GM12878 (cell line): ENCODE data around the gene MAD2L1BP. TPM values are rescaled to one million over a fixed set of nuclear protein-coding genes. Genes with fewer than 3 reads are reported as not detected.

Source experiments
- ATAC-seq: fragments of 200-7000 bp; cut with Tn5 transposase; 3 replicates; pipeline ENCODE4 v1.9.1; 2020; ENCODE audit warnings: mild to moderate bottlenecking, moderate library complexity
- BruUV-seq: library from RNA; stranded (reverse); fragments of 400-500 nt; replicated peaks from 2 replicates; lab custom pipeline; 2021; lab: Mats Ljungman, UMichigan
- CTCF ChIA-PET: fragments of 300-600 bp; sonication (Branson Sonifier 250); formaldehyde crosslinking; extraction: SDS; loops from one replicate; lab custom pipeline; 2021; ENCODE audit warnings: inconsistent platforms; lab: Yijun Ruan, JAX
- POLR2A ChIA-PET: fragments of 350-600 bp; formaldehyde crosslinking; extraction: SDS; loops from one replicate; lab custom pipeline; 2021; ENCODE audit warnings: inconsistent platforms; lab: Charles Lee
- RAD21 ChIA-PET: fragments of 300-600 bp; sonication (Branson Sonifier 250); formaldehyde crosslinking; loops from one replicate; lab custom pipeline; 2023; ENCODE audit warnings: antibody characterized with exemption; ENCODE audit not compliant: unreplicated experiment; lab: Charles Lee
- SMC1A ChIA-PET: fragments of 300-600 bp; sonication (Branson Sonifier 250); formaldehyde crosslinking; loops from one replicate; lab custom pipeline; 2023; ENCODE audit not compliant: unreplicated experiment, uncharacterized antibody; lab: Charles Lee
- DNase-seq: peaks from one replicate; pipeline ENCODE4 v3.0.0-alpha.2; 2011; ENCODE audit warnings: low read depth, low spot score
- FAIRE-seq: peaks from 3 replicates; lab custom pipeline; 2011; peaks lifted over from hg19 to GRCh38; lab: Jason Lieb, UNC
- H2AFZ ChIP-seq: 2 replicates; pipeline ENCODE4 v1.6.0; 2011; ENCODE audit warnings: low read depth, low read length, control low read depth; ENCODE audit not compliant: control insufficient read depth
- H3K27ac ChIP-seq: 2 replicates; pipeline ENCODE4 v1.5.1; 2011; ENCODE audit warnings: control low read depth; ENCODE audit not compliant: control insufficient read depth, insufficient read depth
- H3K27me3 ChIP-seq, 2 experiments: replicated peaks in 1 of 2; 2 replicates each; pipeline versions ENCODE4 v1.6.0 to v1.6.1; 2011; ENCODE audit warnings: low read length in 1 of 2; ENCODE audit not compliant: control insufficient read depth in 2 of 2, insufficient read depth in 2 of 2
- H3K36me3 ChIP-seq, 2 experiments: 2 replicates each; pipeline ENCODE4 v1.5.1; 2011; ENCODE audit warnings: low read length in 1 of 2; ENCODE audit not compliant: control insufficient read depth in 2 of 2, insufficient read depth in 2 of 2
- H3K4me1 ChIP-seq: 2 replicates; pipeline ENCODE4 v1.6.1; 2011; ENCODE audit warnings: mild to moderate bottlenecking, low read length, moderate library complexity, mixed read lengths; ENCODE audit not compliant: control insufficient read depth, insufficient read depth
- H3K4me2 ChIP-seq: 2 replicates; pipeline ENCODE4 v1.6.0; 2011; ENCODE audit warnings: control low read depth; ENCODE audit not compliant: control insufficient read depth, insufficient read depth
- H3K4me3 ChIP-seq: fragments of 200-600 bp; sonication (generic); 2 replicates; pipeline ENCODE4 v1.5.1; 2016
- H3K79me2 ChIP-seq: 2 replicates; pipeline ENCODE4 v1.6.0; 2011; ENCODE audit warnings: low read length; ENCODE audit not compliant: control insufficient read depth, insufficient read depth
- H3K9ac ChIP-seq: 2 replicates; pipeline ENCODE4 v1.8.0; 2011; ENCODE audit warnings: low read length, control low read depth, mixed read lengths; ENCODE audit not compliant: control insufficient read depth, insufficient read depth
- H3K9me3 ChIP-seq: replicated peaks from 3 replicates; pipeline ENCODE4 v1.5.1; 2011; ENCODE audit warnings: mild to moderate bottlenecking, low read length; ENCODE audit not compliant: control insufficient read depth, insufficient read depth
- H4K20me1 ChIP-seq: 2 replicates; pipeline ENCODE4 v1.6.0; 2011; ENCODE audit not compliant: control insufficient read depth, insufficient read depth
- CBFB ChIP-seq: IDR thresholded peaks from 2 replicates; pipeline ENCODE4 v1.6.1; 2016; ENCODE audit warnings: antibody characterized with exemption, low read depth
- NR2C2 ChIP-seq: IDR thresholded peaks from 2 replicates; pipeline ENCODE4 v1.6.1; 2011; ENCODE audit warnings: borderline replicate concordance, low read depth; ENCODE audit not compliant: control insufficient read depth, insufficient read length
- RUNX3 ChIP-seq: IDR thresholded peaks from 2 replicates; pipeline ENCODE4 v1.6.1; 2012; ENCODE audit warnings: low read length, inconsistent platforms
- WRNIP1 ChIP-seq: IDR thresholded peaks from 2 replicates; pipeline ENCODE4 v1.6.1; 2011; ENCODE audit warnings: low read depth, low read length, improper control_type of control experiment, borderline replicate concordance
- ZNF207 ChIP-seq: fragments of 450-650 bp; IDR thresholded peaks from 2 replicates; pipeline ENCODE4 v1.6.1; 2014; ENCODE audit warnings: antibody characterized with exemption, mild to moderate bottlenecking, borderline replicate concordance
- ZNF217 ChIP-seq: fragments of 450-650 bp; IDR thresholded peaks from 2 replicates; pipeline ENCODE4 v1.6.1; 2017; ENCODE audit warnings: antibody characterized with exemption, mild to moderate bottlenecking
- WGBS: methylation state at CpG from one replicate; pipeline ENCODE4 v1.1.6; 2016; ENCODE audit warnings: low lambda C conversion rate; ENCODE audit not compliant: insufficient replicate concordance, insufficient coverage; ENCODE audit errors: missing lambda C conversion rate; 5-methylcytosine and 5-hydroxymethylcytosine counted together
- in situ Hi-C: fragments of 300-500 bp; cut with MboI; formaldehyde crosslinking; loops from 9 replicates; pipeline ENCODE4 v1.14.3; 2018; ENCODE audit warnings: mixed read lengths
- intact Hi-C: fragments of 100-400 bp; cut with micrococcal nuclease; formaldehyde crosslinking; loops from one replicate; pipeline ENCODE4 v1.14.2; 2022; ENCODE audit not compliant: unreplicated experiment
- polyA plus RNA-seq, 11 experiments: library from polyadenylated mRNA; depleted of rRNA in 4 of 11; unstranded in 6 of 11; stranded (reverse) in 5 of 11; fragments of >200 nt; fragmentation: Nextera tagmentation in 4 of 11; fragmentation: Illumina TruSeq in 1 of 11; extraction: Ambion mirVana in 4 of 11; extraction: Trizol in 1 of 11; gene quantifications; 1 replicate in 1 of 11; 2 replicates in 10 of 11; pipeline versions ENCODE4 v1.2.1 to v1.2.3, GENCODE V29; 2011 to 2016; ENCODE audit warnings: inconsistent platforms in 2 of 11, missing spikeins in 2 of 11, low read depth in 1 of 11
- total RNA-seq, 4 experiments: library from RNA; depleted of rRNA in 3 of 4; stranded (reverse); fragments of >200 nt in 3 of 4; fragmentation: Illumina TruSeq in 1 of 4; extraction: Trizol in 1 of 4; gene quantifications; 2 replicates each; pipeline versions ENCODE4 v1.2.1 to v1.2.3, GENCODE V29; 2013 to 2021
- TF ChIP-seq, protein P1 (sequence below): fragments of 450-650 bp; conservative IDR thresholded peaks from 2 replicates; pipeline ENCODE4 v1.6.1; 2017; ENCODE audit warnings: mild to moderate bottlenecking, moderate library complexity
- TF ChIP-seq, protein P2 (sequence below), 3 experiments: IDR thresholded peaks in 2 of 3; conservative IDR thresholded peaks in 1 of 3; 2 replicates each; pipeline ENCODE4 v1.5.1; 2011; ENCODE audit warnings: low read depth in 3 of 3, low read length in 3 of 3, mild to moderate bottlenecking in 3 of 3, control low read depth in 2 of 3, moderate library complexity in 2 of 3, inconsistent platforms in 1 of 3, mixed read lengths in 1 of 3; ENCODE audit not compliant: control insufficient read depth in 2 of 3, insufficient read depth in 1 of 3; ENCODE audit errors: extremely low read depth in 1 of 3

Gene MAD2L1BP
- total and polyA plus RNA-seq, 10 of the 15 experiments (the other 5 are each of a cell fraction or from before 2014, with no cell fraction given): 39.2 to 155 (median 60.3) TPM

DNA sequence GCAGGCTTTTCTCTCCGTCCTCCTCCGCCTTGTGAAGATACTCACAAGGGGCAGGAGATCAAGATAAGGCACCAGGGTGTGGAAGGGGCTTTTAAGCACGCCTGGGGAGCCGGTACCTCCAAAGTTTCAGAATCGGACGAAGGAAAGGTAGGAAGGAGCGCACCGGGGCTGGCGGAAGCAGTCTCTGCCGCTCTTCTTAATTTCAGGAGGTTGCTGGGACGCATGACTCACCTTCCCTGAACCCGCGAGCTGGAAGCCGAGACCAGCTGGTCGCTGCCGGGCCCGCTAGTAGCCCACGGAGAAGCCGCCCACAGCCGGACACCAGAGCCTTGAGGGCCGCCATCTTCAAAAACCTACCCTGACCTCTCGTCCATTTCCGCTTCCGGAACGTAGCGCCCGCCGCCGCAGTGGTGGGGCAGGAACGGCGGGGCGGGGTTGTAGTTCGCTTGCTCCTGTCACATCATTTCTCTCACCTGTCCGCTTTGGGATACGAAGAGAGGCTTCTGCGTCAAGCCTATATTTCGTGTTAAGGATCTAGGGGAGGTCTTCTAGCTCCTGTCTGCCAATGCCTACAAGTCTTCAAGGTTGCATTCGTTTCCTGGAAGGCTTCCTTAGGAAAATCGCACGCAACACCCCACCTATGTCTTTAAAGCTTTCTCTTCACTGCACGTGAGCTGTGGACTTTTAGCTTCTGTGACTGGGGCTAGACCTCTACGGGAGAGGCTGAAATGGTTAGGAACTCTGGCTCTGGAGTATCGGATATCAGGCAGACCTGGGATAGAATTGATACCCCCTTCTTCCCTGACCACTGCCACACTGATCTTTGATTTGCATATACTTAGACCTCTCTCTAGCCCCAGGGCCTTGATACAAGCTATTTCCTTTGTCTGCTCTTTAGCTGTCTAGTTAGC is 52.1 kb downstream of the MAD2L1BP start, which contains the start of gene MRPS18A (continued):
- TF ChIP-seq, protein P1, sequence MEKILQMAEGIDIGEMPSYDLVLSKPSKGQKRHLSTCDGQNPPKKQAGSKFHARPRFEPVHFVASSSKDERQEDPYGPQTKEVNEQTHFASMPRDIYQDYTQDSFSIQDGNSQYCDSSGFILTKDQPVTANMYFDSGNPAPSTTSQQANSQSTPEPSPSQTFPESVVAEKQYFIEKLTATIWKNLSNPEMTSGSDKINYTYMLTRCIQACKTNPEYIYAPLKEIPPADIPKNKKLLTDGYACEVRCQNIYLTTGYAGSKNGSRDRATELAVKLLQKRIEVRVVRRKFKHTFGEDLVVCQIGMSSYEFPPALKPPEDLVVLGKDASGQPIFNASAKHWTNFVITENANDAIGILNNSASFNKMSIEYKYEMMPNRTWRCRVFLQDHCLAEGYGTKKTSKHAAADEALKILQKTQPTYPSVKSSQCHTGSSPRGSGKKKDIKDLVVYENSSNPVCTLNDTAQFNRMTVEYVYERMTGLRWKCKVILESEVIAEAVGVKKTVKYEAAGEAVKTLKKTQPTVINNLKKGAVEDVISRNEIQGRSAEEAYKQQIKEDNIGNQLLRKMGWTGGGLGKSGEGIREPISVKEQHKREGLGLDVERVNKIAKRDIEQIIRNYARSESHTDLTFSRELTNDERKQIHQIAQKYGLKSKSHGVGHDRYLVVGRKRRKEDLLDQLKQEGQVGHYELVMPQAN: peak; percentile 34; the same call in 1 of the 2 replicates
- no peak for TF ChIP-seq WRNIP1
- TF ChIP-seq, all 136 proteins: peak for 41

DNA sequence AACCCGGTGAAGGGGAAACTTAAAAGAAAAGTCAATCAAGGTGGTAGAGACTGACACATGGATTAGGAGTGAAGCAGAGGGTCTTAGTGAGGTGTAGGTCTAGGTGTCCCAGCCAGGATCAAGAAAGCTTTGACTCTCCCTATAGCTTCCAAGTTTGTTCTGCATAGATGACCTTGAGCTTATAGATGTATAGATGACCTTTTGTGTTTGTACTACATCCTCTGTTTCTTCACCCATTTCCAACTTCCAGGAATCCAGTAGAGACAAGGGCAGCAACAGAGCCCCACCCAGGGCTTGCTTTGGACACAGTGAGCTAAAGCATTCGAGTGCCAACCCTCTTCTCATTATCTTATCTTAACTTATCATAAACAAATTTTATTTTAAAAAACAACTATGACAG is 53.8 kb downstream of the MAD2L1BP start:
- H3K4me3 ChIP-seq: no peak overlapping the region
- TF ChIP-seq ZNF217 (no peak), ZNF207 (no peak), RUNX3 (no peak), CBFB (no peak), NR2C2 (no peak)
- TF ChIP-seq, protein P2, sequence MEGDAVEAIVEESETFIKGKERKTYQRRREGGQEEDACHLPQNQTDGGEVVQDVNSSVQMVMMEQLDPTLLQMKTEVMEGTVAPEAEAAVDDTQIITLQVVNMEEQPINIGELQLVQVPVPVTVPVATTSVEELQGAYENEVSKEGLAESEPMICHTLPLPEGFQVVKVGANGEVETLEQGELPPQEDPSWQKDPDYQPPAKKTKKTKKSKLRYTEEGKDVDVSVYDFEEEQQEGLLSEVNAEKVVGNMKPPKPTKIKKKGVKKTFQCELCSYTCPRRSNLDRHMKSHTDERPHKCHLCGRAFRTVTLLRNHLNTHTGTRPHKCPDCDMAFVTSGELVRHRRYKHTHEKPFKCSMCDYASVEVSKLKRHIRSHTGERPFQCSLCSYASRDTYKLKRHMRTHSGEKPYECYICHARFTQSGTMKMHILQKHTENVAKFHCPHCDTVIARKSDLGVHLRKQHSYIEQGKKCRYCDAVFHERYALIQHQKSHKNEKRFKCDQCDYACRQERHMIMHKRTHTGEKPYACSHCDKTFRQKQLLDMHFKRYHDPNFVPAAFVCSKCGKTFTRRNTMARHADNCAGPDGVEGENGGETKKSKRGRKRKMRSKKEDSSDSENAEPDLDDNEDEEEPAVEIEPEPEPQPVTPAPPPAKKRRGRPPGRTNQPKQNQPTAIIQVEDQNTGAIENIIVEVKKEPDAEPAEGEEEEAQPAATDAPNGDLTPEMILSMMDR (IDR thresholded peaks at IDR 0.05 in 2 of 3, conservative IDR thresholded peaks at IDR 0.05 in 1 of 3; ENCODE audit: control insufficient read depth in 2 of 3, extremely low read depth in 1 of 3, insufficient read depth in 1 of 3, low read depth in 3 of 3, low read length in 3 of 3): no peak
- FAIRE-seq (no peak), ATAC-seq (no peak), DNase-seq (no peak)
- peaks cover 38% of the 10 kb centered on the region for H3K79me2 ChIP-seq
- ChIA-PET POLR2A (interaction anchor here (2.1 to 3.1 kb wide), 2 partner anchors 42 to 60 kb away, joined by 4 to 16 read pairs; partner anchors contain the start of gene GTPBP2), CTCF (interaction anchor here (0.7 to 3.6 kb wide), 3 partner anchors 19 to 85 kb away, joined by 3 to 10 read pairs (median 5); no protein-coding TSS in a partner anchor), SMC1A (interaction anchor here (0.6 to 2.5 kb wide), 7 partner anchors 11 to 973 kb away, joined by 3 to 11 read pairs (median 4); no protein-coding TSS in a partner anchor), RAD21 (interaction anchor here (1.1 kb wide), 1 partner anchor 17 kb away, joined by 3 read pairs; no protein-coding TSS in a partner anchor)
- no peak overlapping the region for H2AFZ ChIP-seq
- in situ Hi-C loops (no loop called here), intact Hi-C loops (no loop called here)
- no peak overlapping the region for H3K4me2 ChIP-seq
- BruUV-seq: no TSS peak
- H4K20me1 ChIP-seq: no peaks in the 10 kb centered on the region
- peaks cover 14% of the 10 kb centered on the region for H3K4me1 ChIP-seq
- no peaks in the 10 kb centered on the region for H3K27me3 ChIP-seq
- H3K9me3 ChIP-seq: no peaks in the 10 kb centered on the region
- H3K36me3 ChIP-seq: no peaks in the 10 kb centered on the region
- WGBS: 39% methylated on average over 2 of the region's 2 CpGs
- H3K9ac ChIP-seq: no peak overlapping the region
- no peak overlapping the region for H3K27ac ChIP-seq
